Fibroblast of upper back skin (primary cell): ENCODE data around the gene DSEL.
A peak's percentile ranks its signal among the peaks of the same experiment; 100 is the strongest.

Source experiments
- DNase-seq: peaks from one replicate; pipeline ENCODE4 v3.0.0-alpha.2; 2013

Gene DSEL

DNA sequence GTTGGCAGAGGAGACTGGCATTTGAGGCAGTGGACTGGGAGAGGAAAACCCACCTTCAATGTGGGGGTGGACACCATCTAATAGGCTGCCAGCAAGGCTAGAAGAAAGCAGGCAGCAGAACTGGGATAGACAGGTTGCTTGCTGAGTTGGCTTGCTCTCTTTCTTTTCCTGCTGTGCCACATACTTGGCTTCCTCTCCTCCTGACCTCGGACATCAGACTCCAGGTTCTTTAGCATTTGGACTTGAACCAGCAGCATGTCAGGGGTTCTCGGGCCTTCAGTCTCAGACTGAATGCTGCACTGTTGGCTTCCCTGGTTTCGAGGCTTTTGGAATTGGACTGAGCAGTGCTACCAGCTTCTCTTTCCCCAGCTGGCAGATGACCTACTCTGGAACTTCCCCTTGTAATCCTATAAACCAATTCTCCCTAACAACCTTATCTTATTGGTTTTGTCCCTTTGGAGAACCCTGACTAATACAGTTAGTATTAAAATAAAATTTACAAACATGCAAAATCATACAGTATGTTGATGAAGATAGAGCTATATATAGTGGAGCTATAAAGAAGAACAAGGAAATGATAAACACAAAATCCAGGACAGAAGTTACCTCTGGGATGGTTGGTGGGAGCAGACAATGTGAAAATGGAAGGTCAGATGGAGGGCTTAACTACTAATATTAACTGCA is 15.9 kb downstream of the DSEL start:
- no peak for DNase-seq

DNA sequence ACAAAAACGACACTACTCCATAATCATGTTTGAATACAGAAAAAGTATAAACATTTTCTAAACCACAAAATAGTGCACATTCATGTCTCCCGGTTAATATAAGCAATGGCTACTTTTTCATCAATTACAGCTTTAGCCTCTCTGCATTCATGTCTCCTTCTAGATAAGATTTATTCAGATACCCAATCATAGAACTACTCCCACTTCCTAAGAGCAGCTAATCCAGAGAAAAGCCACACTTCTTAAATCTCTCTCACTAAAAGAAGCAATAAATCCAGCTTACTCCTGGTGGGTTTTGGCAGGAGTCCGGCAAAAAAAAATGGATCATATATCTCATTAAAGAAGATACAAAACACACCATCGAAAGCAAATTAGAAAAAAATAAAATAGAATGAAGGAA is 20.1 kb downstream of the DSEL start:
- DNase-seq: no peak

DNA sequence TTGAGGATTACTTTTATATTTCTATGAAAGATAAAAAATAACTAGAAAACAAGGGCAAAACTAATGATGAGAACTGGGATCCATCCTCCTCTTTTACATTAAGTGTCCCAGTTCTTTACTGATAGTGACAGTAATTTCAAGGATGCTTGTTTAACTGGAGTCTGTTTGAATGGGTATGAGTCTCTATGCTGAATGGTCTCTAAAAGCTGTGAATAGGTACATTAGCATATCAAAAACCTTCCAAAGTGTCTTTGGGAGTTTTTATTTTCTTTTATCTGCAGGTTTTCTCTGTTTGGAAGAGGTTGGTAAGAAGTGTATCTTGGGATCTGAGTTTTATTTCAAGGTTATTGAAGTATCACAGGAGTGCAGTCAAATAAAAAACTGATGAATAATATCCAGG is 30.0 kb downstream of the DSEL start:
- DNase-seq: no peak

DNA sequence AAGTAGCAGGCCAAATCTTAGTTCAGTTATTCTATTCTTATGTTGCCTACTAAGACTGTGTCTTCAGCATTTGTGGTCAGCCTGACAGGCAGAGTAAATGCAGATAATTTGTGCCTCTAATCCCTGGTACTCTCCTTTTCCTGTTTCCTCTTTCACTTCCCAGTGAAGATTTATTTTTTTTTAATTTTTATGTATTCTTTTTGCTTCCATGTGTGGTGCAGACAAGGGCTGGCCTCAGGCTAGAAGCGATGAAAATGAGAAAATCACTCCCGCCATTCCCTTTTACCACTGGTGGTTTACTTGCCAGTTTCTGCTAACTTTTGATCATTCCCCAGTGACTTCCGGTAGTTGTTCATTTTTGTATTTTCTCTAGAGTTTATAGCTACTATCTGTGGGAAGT is 30.9 kb downstream of the DSEL start:
- DNase-seq: no peak

DNA sequence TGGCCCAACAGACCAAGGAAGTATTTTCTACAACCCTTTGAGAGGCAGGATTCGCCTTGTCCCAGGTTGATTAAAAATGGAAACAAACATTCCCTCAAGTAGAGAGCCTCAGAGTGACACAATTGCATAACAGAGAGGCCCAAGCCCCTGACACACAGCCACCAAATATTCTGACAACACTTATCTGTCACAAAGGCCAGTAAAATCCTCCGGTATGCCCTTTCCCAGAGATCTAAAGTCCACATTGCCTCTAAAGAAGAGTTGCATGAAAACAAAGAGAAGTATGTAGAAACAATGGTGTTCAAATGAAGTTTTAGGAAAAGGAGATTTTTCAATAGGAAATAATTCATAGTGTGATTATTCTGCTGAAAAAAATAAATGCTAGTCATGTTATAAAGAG is 32.1 kb downstream of the DSEL start:
- no peak for DNase-seq

DNA sequence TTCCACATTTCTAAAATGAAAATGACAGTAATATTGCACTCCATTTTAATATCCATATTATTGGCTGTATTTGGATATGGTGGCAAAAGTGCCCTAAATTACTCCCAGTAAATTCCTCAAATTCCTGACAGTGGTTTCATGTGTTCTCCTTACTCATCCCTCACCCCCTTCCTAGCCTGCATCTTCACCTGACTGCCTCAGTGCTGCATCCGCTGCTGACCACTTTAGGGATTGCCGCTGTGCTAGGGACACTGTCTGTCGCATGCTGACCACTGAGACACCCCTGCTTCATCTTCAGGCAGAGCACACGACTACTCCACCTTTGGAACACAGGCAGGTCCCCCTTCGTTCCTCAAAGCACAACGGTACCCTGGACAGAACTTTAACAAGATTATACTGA is 32.6 kb downstream of the DSEL start:
- DNase-seq: no peak

DNA sequence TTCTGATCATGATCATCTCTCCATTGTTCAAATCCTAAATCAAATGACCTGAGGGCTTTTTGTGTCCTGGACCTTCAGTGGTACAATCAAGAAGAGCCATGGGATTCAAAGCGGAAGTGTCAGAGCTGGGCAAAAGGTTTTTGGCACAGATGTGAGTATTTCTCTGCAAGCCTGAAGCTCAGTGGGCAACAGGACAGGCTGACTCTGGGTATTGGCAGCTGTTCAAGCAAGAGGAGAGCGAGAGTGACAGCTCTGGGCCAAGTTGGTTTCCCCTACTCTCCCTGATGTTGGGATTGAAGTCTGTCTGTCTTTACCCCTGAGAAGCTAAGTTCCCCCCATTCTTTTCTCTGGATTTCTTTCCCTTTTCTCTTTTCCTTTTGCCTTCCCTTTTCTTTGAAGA is 33.3 kb downstream of the DSEL start:
- DNase-seq: no peak

DNA sequence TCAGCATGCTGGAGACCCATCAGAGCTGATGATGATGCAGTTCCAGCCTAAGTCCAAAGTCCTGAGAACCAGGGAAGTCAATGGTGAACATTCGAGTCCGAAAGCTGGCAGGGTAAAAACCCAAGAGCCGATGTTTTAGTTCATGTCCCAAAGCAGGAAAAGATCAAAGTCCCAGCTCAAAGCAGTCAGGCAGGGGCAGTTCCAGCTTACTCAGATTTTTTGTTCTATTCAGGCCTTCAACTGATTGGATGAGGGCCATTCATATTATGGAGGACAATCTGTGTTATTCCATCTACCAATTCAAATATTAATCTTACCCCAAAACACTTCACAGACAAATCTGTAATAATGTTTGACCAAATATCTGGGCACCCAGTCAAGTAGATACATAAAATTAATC is 38.3 kb downstream of the DSEL start:
- peak; percentile 42 for DNase-seq

DNA sequence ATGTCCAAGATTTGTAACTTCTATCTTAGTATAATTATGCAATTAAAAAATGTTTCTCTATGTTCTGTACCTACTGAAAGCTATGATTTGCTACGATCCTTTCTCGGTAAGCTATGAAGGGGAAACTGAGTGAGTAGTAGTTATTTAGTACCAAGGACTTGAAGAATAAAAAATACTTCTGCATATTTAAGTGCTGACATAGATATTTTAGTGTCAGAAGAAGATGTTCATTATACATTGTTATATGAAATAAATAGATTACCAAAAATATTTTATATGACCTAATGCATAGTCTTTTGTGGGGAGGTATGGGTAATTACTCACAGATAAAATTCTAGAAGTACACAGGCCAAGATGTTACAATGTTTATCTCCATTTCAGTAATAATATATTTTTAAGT is 39.0 kb downstream of the DSEL start:
- no peak for DNase-seq

DNA sequence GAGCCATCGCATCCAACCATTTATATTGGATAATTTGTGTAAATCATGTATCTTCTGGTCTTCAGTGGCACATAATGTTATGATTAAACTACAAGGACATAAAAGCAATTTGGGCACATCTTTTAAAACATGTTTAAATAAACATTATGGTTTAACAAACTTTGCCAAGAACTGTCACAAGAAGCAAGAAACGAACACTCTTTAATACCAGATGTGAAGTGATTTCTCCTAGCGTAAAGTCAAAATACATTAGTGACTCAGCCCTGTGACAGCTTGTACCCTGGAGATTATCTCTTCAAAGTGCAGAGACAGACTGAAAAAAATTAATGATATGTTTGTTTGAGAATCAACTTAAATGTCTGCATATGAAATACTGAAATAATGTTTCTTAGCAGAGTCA is 39.9 kb downstream of the DSEL start:
- DNase-seq: peak; percentile 49

DNA sequence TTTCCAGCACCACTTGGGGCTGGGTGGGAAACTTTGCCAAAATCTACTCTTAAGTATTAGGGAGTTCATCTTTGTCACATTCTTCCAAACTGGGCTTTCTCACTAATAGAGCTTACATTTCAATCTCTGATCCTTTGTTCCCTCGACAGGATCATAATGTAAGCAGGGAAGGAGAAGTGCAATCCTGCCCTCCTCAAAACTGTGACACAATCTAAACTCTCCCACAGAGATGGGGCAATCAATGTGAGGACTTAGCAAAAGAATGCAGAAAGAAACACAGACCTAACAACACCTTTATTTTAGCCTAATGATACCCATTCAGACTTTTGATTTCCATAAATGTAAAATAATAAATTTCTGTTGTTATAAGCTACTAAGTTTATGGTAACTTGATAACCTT is 40.8 kb downstream of the DSEL start:
- peak; percentile 47 for DNase-seq

DNA sequence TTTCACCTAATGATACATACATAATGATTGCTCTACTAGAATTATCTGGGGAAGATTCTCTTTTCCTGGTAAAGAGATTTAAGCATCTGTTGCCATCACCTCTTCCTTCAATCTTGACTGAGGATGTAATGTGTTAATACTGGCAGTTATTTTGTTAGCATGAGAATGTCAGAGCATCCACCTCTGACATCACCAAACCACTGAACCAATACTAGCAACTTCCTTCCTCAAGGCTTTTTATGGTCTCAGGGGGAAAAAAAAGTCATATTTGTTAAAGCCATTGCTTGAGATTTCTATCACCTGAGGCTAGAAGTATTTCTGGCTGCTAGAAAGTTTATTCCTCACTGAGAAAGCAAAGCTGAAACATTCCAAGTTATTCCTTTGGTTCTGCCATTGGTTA is 48.5 kb downstream of the DSEL start:
- no peak for DNase-seq

DNA sequence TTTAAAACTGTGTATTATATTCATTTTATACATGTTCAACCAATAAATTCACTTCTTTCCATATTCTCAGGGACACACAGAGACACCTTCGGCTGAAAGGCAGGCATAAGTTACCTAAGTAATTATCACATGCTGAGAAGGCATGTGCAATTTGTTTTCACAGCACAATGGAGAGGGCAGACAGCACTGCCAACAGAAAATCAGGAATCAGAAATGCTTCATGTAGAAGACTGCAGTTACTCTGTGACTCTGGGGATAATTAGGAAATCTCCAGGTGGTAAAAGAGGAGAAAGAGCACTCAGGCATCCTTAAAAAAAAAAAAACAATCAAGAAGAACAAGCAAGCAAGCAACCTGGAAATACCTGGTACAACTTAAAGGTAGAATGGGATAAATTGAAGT is 49.3 kb downstream of the DSEL start:
- no peak for DNase-seq

DNA sequence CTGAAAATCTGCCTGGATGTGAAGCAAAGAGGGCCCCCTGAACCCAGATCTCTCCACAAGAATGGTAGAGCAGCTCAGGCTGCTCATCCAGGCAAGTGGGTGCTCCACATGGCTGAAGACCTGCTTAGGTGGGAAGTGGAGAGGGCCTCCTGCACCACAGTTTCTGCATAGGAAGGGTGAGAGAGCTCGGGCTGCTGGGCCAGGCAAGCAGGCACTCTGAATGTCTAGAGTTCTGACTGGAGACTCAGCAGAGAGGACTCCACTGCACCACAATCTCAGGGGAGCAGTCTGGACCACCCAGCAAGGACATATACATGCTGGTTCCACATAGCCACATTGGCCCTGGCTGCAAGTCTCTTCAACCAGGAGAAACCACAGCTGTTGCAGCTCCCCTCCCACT is 52.0 kb downstream of the DSEL start:
- DNase-seq: no peak

DNA sequence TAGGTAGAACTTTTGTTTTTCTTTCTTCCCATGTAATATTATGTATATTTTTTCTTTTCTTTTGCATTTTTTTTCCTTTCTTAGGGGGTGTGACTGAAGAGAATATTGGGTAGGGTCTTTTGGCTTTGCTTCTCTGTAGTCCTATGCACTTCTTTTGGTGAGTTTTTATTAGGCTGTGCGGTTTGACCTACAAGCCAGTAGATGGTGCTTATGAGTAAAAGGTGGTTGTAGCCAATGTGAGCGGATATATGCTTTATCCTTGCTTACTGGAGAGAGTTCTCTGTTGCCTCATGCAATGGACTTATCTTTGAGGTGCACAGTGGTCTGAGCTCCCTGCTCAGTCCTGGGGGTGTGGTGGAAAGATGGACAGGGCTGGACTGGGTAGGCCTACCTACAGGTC is 52.7 kb downstream of the DSEL start:
- DNase-seq: no peak

DNA sequence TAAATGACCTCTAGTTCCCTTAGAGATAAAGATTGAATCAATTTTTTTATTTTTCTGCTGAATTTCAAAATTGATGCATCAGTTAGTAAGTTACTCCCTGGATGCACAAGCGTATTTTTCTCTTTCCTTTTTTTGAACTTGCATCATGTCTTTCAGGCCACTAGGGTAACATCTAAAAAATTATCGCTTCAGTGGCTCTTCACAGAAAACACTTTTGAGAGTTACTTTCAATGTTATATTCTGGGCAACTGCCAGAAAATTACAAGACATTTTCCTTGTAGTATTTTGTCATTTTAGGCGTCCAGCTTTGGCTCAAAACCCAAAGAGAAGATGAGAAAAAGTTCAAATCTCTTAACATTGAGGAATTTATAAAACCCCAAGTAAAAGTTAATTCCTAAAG is 59.8 kb downstream of the DSEL start:
- peak; percentile 5 for DNase-seq
